GM12878 (cell line): Measurements from ENCODE around the gene B3GAT1. TPM values are rescaled to one million over a fixed set of nuclear protein-coding genes. Genes with fewer than 3 reads are reported as not detected.

Source experiments
- ATAC-seq: fragments of 200-7000 bp; cut with Tn5 transposase; 3 replicates; pipeline ENCODE4 v1.9.1; 2020; ENCODE audit warnings: mild to moderate bottlenecking, moderate library complexity
- BruUV-seq: library from RNA; stranded (reverse); fragments of 400-500 nt; replicated peaks from 2 replicates; lab custom pipeline; 2021; lab: Mats Ljungman, UMichigan
- CTCF ChIA-PET: fragments of 300-600 bp; sonication (Branson Sonifier 250); formaldehyde crosslinking; extraction: SDS; loops from one replicate; lab custom pipeline; 2021; ENCODE audit warnings: inconsistent platforms; lab: Yijun Ruan, JAX
- POLR2A ChIA-PET: fragments of 350-600 bp; formaldehyde crosslinking; extraction: SDS; loops from one replicate; lab custom pipeline; 2021; ENCODE audit warnings: inconsistent platforms; lab: Charles Lee
- RAD21 ChIA-PET: fragments of 300-600 bp; sonication (Branson Sonifier 250); formaldehyde crosslinking; loops from one replicate; lab custom pipeline; 2023; ENCODE audit warnings: antibody characterized with exemption; ENCODE audit not compliant: unreplicated experiment; lab: Charles Lee
- SMC1A ChIA-PET: fragments of 300-600 bp; sonication (Branson Sonifier 250); formaldehyde crosslinking; loops from one replicate; lab custom pipeline; 2023; ENCODE audit not compliant: unreplicated experiment, uncharacterized antibody; lab: Charles Lee
- DNase-seq: peaks from one replicate; pipeline ENCODE4 v3.0.0-alpha.2; 2011; ENCODE audit warnings: low read depth, low spot score
- FAIRE-seq: peaks from 3 replicates; lab custom pipeline; 2011; peaks lifted over from hg19 to GRCh38; lab: Jason Lieb, UNC
- H2AFZ ChIP-seq: 2 replicates; pipeline ENCODE4 v1.6.0; 2011; ENCODE audit warnings: low read depth, low read length, control low read depth; ENCODE audit not compliant: control insufficient read depth
- H3K27ac ChIP-seq: 2 replicates; pipeline ENCODE4 v1.5.1; 2011; ENCODE audit warnings: control low read depth; ENCODE audit not compliant: control insufficient read depth, insufficient read depth
- H3K27me3 ChIP-seq, 2 experiments: replicated peaks in 1 of 2; 2 replicates each; pipeline versions ENCODE4 v1.6.0 to v1.6.1; 2011; ENCODE audit warnings: low read length in 1 of 2; ENCODE audit not compliant: control insufficient read depth in 2 of 2, insufficient read depth in 2 of 2
- H3K36me3 ChIP-seq, 2 experiments: 2 replicates each; pipeline ENCODE4 v1.5.1; 2011; ENCODE audit warnings: low read length in 1 of 2; ENCODE audit not compliant: control insufficient read depth in 2 of 2, insufficient read depth in 2 of 2
- H3K4me1 ChIP-seq: 2 replicates; pipeline ENCODE4 v1.6.1; 2011; ENCODE audit warnings: mild to moderate bottlenecking, low read length, moderate library complexity, mixed read lengths; ENCODE audit not compliant: control insufficient read depth, insufficient read depth
- H3K4me2 ChIP-seq: 2 replicates; pipeline ENCODE4 v1.6.0; 2011; ENCODE audit warnings: control low read depth; ENCODE audit not compliant: control insufficient read depth, insufficient read depth
- H3K4me3 ChIP-seq: fragments of 200-600 bp; sonication (generic); 2 replicates; pipeline ENCODE4 v1.5.1; 2016
- H3K79me2 ChIP-seq: 2 replicates; pipeline ENCODE4 v1.6.0; 2011; ENCODE audit warnings: low read length; ENCODE audit not compliant: control insufficient read depth, insufficient read depth
- H3K9ac ChIP-seq: 2 replicates; pipeline ENCODE4 v1.8.0; 2011; ENCODE audit warnings: low read length, control low read depth, mixed read lengths; ENCODE audit not compliant: control insufficient read depth, insufficient read depth
- H3K9me3 ChIP-seq: replicated peaks from 3 replicates; pipeline ENCODE4 v1.5.1; 2011; ENCODE audit warnings: mild to moderate bottlenecking, low read length; ENCODE audit not compliant: control insufficient read depth, insufficient read depth
- H4K20me1 ChIP-seq: 2 replicates; pipeline ENCODE4 v1.6.0; 2011; ENCODE audit not compliant: control insufficient read depth, insufficient read depth
- CBX3 ChIP-seq: fragments of 200-600 bp; sonication (generic); IDR thresholded peaks from 2 replicates; pipeline ENCODE4 v1.6.1; 2016; ENCODE audit warnings: low read depth, borderline replicate concordance
- CBX5 ChIP-seq: sonication (generic); IDR thresholded peaks from 2 replicates; pipeline ENCODE4 v1.6.1; 2016; ENCODE audit warnings: low read depth, moderate library complexity, mild to moderate bottlenecking, inconsistent platforms
- FOXK2 ChIP-seq: fragments of 450-650 bp; IDR thresholded peaks from 2 replicates; pipeline ENCODE4 v1.6.1; 2017; ENCODE audit warnings: mild to moderate bottlenecking, moderate library complexity
- IRF3 ChIP-seq: fragments of 450-650 bp; IDR thresholded peaks from 2 replicates; pipeline ENCODE4 v1.6.1; 2014; ENCODE audit warnings: mild to moderate bottlenecking
- MAX ChIP-seq: IDR thresholded peaks from 2 replicates; pipeline ENCODE4 v1.6.1; 2012; ENCODE audit warnings: low read depth, low read length, improper control_type of control experiment
- MEF2B ChIP-seq: fragments of 450-650 bp; IDR thresholded peaks from 2 replicates; pipeline ENCODE4 v1.6.1; 2018; ENCODE audit warnings: mild to moderate bottlenecking, moderate library complexity; ENCODE audit not compliant: partially characterized antibody, poor library complexity, severe bottlenecking
- NFIC ChIP-seq: IDR thresholded peaks from 2 replicates; pipeline ENCODE4 v1.6.1; 2012; ENCODE audit warnings: low read depth, mild to moderate bottlenecking, inconsistent platforms, low read length, moderate library complexity
- NRF1 ChIP-seq: conservative IDR thresholded peaks from 2 replicates; pipeline ENCODE4 v1.6.1; 2011; ENCODE audit warnings: mild to moderate bottlenecking, low read depth, low read length, improper control_type of control experiment
- RAD21 ChIP-seq: IDR thresholded peaks from 2 replicates; pipeline ENCODE4 v1.6.1; 2011; ENCODE audit warnings: mild to moderate bottlenecking, low read depth, low read length, moderate library complexity; ENCODE audit not compliant: insufficient read depth
- RAD51 ChIP-seq: fragments of 450-650 bp; IDR thresholded peaks from 2 replicates; pipeline ENCODE4 v1.6.1; 2016; ENCODE audit warnings: moderate library complexity, mild to moderate bottlenecking, inconsistent platforms
- SIN3A ChIP-seq: IDR thresholded peaks from 2 replicates; pipeline ENCODE4 v1.6.1; 2012; ENCODE audit warnings: low read depth, low read length, improper control_type of control experiment
- SP1 ChIP-seq: IDR thresholded peaks from one replicate; pipeline ENCODE4 v1.6.1; 2011; ENCODE audit warnings: low read depth, low read length
- TARDBP ChIP-seq: IDR thresholded peaks from 2 replicates; pipeline ENCODE4 v1.6.1; 2016; ENCODE audit warnings: borderline replicate concordance
- WGBS: methylation state at CpG from one replicate; pipeline ENCODE4 v1.1.6; 2016; ENCODE audit warnings: low lambda C conversion rate; ENCODE audit not compliant: insufficient replicate concordance, insufficient coverage; ENCODE audit errors: missing lambda C conversion rate; 5-methylcytosine and 5-hydroxymethylcytosine counted together
- in situ Hi-C: fragments of 300-500 bp; cut with MboI; formaldehyde crosslinking; loops from 9 replicates; pipeline ENCODE4 v1.14.3; 2018; ENCODE audit warnings: mixed read lengths
- intact Hi-C: fragments of 100-400 bp; cut with micrococcal nuclease; formaldehyde crosslinking; loops from one replicate; pipeline ENCODE4 v1.14.2; 2022; ENCODE audit not compliant: unreplicated experiment
- polyA plus RNA-seq, 11 experiments: library from polyadenylated mRNA; depleted of rRNA in 4 of 11; unstranded in 6 of 11; stranded (reverse) in 5 of 11; fragments of >200 nt; fragmentation: Nextera tagmentation in 4 of 11; fragmentation: Illumina TruSeq in 1 of 11; extraction: Ambion mirVana in 4 of 11; extraction: Trizol in 1 of 11; gene quantifications; 1 replicate in 1 of 11; 2 replicates in 10 of 11; pipeline versions ENCODE4 v1.2.1 to v1.2.3, GENCODE V29; 2011 to 2016; ENCODE audit warnings: inconsistent platforms in 2 of 11, missing spikeins in 2 of 11, low read depth in 1 of 11
- total RNA-seq, 4 experiments: library from RNA; depleted of rRNA in 3 of 4; stranded (reverse); fragments of >200 nt in 3 of 4; fragmentation: Illumina TruSeq in 1 of 4; extraction: Trizol in 1 of 4; gene quantifications; 2 replicates each; pipeline versions ENCODE4 v1.2.1 to v1.2.3, GENCODE V29; 2013 to 2021
- TF ChIP-seq, protein P1 (sequence below): fragments of 450-650 bp; IDR thresholded peaks from 2 replicates; pipeline ENCODE4 v1.6.1; 2017; ENCODE audit warnings: antibody characterized with exemption, mild to moderate bottlenecking, moderate library complexity
- TF ChIP-seq, protein P2 (sequence below): fragments of 450-650 bp; IDR thresholded peaks from 2 replicates; pipeline ENCODE4 v1.6.1; 2017; ENCODE audit warnings: mild to moderate bottlenecking

B3GAT1 gene
- total and polyA plus RNA-seq, 10 of the 15 experiments (the other 5 are each of a cell fraction or from before 2014, with no cell fraction given), result 0.05 TPM; not detected in 9

DNA sequence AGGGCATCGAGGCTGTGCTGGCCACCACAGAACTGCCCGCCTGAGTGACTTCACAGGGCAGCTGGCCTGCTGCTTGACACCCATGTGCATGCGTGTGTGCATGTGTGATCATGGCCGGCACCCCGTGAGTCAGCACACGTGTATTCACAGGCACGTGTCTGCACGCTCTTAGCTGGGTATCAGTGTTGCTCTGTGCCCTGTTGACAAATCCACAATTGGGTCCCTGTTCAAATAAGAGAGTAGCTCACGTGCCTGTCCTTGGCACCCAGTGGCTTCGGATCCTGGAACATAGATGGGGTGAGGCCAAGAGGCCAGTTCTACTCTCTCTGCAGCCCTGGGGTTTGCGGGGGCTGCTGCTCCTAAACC lies 14.0 kb downstream of the B3GAT1 start (continued):
- TF ChIP-seq, protein P1, sequence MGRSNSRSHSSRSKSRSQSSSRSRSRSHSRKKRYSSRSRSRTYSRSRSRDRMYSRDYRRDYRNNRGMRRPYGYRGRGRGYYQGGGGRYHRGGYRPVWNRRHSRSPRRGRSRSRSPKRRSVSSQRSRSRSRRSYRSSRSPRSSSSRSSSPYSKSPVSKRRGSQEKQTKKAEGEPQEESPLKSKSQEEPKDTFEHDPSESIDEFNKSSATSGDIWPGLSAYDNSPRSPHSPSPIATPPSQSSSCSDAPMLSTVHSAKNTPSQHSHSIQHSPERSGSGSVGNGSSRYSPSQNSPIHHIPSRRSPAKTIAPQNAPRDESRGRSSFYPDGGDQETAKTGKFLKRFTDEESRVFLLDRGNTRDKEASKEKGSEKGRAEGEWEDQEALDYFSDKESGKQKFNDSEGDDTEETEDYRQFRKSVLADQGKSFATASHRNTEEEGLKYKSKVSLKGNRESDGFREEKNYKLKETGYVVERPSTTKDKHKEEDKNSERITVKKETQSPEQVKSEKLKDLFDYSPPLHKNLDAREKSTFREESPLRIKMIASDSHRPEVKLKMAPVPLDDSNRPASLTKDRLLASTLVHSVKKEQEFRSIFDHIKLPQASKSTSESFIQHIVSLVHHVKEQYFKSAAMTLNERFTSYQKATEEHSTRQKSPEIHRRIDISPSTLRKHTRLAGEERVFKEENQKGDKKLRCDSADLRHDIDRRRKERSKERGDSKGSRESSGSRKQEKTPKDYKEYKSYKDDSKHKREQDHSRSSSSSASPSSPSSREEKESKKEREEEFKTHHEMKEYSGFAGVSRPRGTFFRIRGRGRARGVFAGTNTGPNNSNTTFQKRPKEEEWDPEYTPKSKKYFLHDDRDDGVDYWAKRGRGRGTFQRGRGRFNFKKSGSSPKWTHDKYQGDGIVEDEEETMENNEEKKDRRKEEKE, result no peak
- TF ChIP-seq SP1, result no peak
- no peak for TF ChIP-seq TARDBP
- TF ChIP-seq CBX3, result no peak
- TF ChIP-seq IRF3, result no peak
- TF ChIP-seq NRF1, result no peak
- no peak for TF ChIP-seq MEF2B

DNA sequence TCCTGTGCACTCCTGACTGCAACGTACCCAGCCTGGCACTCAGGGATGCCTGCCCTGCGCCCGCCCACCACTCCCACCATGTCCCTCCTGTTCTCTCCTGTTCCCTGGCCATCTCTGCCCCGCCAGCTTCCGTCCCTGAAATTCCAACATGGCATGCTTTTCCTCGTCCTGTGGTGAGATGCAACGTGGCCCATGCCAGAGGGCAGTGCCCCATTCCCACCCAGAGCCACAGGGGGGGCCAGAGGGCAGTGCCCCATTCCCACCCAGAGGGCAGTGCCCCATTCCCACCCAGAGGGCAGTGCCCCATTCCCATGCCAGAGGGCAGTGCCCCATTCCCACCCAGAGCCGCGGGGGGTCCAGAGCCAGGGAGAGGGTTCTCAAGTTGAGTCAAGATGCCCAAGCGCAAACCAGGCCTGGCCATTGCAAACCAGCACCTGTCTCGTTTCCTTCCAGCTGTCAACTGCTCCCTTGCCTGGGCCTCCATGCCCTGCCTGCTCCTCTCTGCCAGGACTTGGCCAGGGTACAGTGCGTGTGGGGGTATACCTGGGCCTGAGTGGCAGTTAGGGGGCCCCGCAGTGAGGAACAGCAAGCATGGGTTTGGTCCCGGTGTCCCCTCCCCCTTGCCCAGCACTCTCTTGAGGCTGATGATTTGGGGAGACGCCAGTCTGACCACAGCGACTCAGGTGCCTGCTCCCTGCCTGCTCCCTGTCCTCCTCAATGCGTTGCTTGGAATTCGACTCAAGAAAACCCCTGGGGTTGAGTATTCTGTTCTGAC lies 14.6 kb downstream of the B3GAT1 start:
- intact Hi-C loops (no loop called here), in situ Hi-C loops (no loop called here)
- POLR2A ChIA-PET, result no interaction called here
- ATAC-seq (no peak), DNase-seq (no peak), FAIRE-seq (no peak)
- Histone ChIP-seq H2AFZ (no peak overlapping the region), H3K9me3 (no peaks in the 10 kb centered on the region), H3K4me3 (no peak overlapping the region), H3K27me3 (no peaks in the 10 kb centered on the region; a peak in 2 of 4 replicates), H3K4me1 (no peaks in the 10 kb centered on the region), H3K27ac (no peak overlapping the region), H3K36me3 (no peaks in the 10 kb centered on the region), H3K4me2 (no peak overlapping the region), H3K9ac (no peak overlapping the region), H4K20me1 (no peaks in the 10 kb centered on the region), H3K79me2 (no peaks in the 10 kb centered on the region)
- SMC1A ChIA-PET, result interaction anchor here (0.6 kb wide), 1 partner anchor 1320 kb away, joined by 3 read pairs; no protein-coding TSS in a partner anchor
- 29% methylated on average over 18 of the region's 18 CpGs for WGBS
- BruUV-seq, result no TSS peak
- CTCF ChIA-PET, result no interaction called here
- RAD21 ChIA-PET, result no interaction called here
- TF ChIP-seq SIN3A (no peak), NRF1 (no peak), FOXK2 (no peak), MAX (no peak), RAD21 (no peak), RAD51 (no peak), NFIC (no peak), CBX5 (no peak)
- TF ChIP-seq, protein P2, sequence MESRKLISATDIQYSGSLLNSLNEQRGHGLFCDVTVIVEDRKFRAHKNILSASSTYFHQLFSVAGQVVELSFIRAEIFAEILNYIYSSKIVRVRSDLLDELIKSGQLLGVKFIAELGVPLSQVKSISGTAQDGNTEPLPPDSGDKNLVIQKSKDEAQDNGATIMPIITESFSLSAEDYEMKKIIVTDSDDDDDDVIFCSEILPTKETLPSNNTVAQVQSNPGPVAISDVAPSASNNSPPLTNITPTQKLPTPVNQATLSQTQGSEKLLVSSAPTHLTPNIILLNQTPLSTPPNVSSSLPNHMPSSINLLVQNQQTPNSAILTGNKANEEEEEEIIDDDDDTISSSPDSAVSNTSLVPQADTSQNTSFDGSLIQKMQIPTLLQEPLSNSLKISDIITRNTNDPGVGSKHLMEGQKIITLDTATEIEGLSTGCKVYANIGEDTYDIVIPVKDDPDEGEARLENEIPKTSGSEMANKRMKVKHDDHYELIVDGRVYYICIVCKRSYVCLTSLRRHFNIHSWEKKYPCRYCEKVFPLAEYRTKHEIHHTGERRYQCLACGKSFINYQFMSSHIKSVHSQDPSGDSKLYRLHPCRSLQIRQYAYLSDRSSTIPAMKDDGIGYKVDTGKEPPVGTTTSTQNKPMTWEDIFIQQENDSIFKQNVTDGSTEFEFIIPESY, result no peak
